Sigmoid colon (tissue), 4 donors: ENCODE results near the gene CT45A10.

Experiments
- EP300 ChIP-seq, 4 donors: sonication (generic); formaldehyde crosslinking; IDR thresholded peaks; one replicate each; pipeline ENCODE4 v1.6.1; 2017; ENCODE audit warnings: antibody characterized with exemption in 4 of 4
- POLR2A ChIP-seq, 2 donors: fragments of 450-650 bp; IDR thresholded peaks; one replicate each; pipeline ENCODE4 v1.6.1; 2016; ENCODE audit warnings: antibody characterized with exemption in 2 of 2, mild to moderate bottlenecking in 2 of 2, moderate library complexity in 2 of 2
- POLR2AphosphoS5 ChIP-seq, 4 donors: sonication (generic); formaldehyde crosslinking; IDR thresholded peaks; one replicate each; pipeline ENCODE4 v1.6.1; 2017; ENCODE audit warnings: antibody characterized with exemption in 4 of 4
- TF ChIP-seq, protein P1 (sequence below), 4 experiments: fragments of 450-650 bp in 3 of 4; fragments of 200-600 bp in 1 of 4; IDR thresholded peaks; one replicate each; pipeline ENCODE4 v1.5.1; 2016 to 2019; ENCODE audit warnings: antibody characterized with exemption in 4 of 4, mild to moderate bottlenecking in 3 of 4, moderate library complexity in 2 of 4

DNA sequence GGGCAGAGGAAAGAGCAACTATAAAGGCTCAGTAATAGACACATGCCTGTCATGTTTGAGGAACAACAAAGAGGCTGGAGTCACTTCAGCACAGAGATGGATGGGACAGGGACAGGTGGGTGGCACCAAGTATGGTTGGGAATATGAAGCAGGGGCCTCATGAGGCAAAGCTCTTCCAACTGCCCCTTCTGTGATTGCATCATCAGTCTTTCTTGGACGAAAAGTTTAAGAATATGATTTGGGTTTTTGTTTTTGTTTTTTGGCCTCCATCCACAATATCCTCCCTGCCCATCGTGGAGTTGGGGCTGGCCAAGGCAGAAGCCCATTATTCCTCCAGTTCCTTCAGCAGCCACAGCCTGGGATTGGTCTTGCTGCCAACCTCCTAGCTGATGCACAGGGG lies 34.7 kb upstream of the CT45A10 start:
- TF ChIP-seq POLR2A (IDR thresholded peaks at IDR 0.05) (no peak), POLR2AphosphoS5 (IDR thresholded peaks at IDR 0.05) (no peak), EP300 (IDR thresholded peaks at IDR 0.05) (no peak)
- TF ChIP-seq, protein P1, sequence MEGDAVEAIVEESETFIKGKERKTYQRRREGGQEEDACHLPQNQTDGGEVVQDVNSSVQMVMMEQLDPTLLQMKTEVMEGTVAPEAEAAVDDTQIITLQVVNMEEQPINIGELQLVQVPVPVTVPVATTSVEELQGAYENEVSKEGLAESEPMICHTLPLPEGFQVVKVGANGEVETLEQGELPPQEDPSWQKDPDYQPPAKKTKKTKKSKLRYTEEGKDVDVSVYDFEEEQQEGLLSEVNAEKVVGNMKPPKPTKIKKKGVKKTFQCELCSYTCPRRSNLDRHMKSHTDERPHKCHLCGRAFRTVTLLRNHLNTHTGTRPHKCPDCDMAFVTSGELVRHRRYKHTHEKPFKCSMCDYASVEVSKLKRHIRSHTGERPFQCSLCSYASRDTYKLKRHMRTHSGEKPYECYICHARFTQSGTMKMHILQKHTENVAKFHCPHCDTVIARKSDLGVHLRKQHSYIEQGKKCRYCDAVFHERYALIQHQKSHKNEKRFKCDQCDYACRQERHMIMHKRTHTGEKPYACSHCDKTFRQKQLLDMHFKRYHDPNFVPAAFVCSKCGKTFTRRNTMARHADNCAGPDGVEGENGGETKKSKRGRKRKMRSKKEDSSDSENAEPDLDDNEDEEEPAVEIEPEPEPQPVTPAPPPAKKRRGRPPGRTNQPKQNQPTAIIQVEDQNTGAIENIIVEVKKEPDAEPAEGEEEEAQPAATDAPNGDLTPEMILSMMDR (IDR thresholded peaks at IDR 0.05), result no peak
